OCI-LY3 (cell line): ENCODE data around the gene PRKCE.

Experiments used
- H2AFZ ChIP-seq: fragments of 200-600, 300-600 bp; shearing (Covaris generic); 2 replicates; pipeline ENCODE4 v1.6.0; 2014; ENCODE audit warnings: antibody characterized with exemption, low read depth, low read length
- H3K27ac ChIP-seq: fragments of 200-600, 300-600 bp; sonication (generic); 2 replicates; pipeline ENCODE4 v1.5.1; 2014; ENCODE audit warnings: mild to moderate bottlenecking, low read length, moderate library complexity, mixed read lengths
- H3K27me3 ChIP-seq: fragments of 200-600, 300-600 bp; sonication (generic); 2 replicates; pipeline ENCODE4 v1.6.1; 2014; ENCODE audit warnings: low read depth, low read length, mixed read lengths
- H3K36me3 ChIP-seq: fragments of 200-600, 300-600 bp; sonication (generic); replicated peaks from 2 replicates; pipeline ENCODE3; 2014; ENCODE audit warnings: low read depth, low read length, mixed read lengths
- H3K4me1 ChIP-seq: fragments of 300-600, 200-600 bp; sonication (generic); 2 replicates; pipeline ENCODE4 v1.6.1; 2014; ENCODE audit warnings: low read length, mixed read lengths
- H3K4me2 ChIP-seq: fragments of 200-600, 300-600 bp; sonication (generic); 2 replicates; pipeline ENCODE4 v1.6.1; 2014; ENCODE audit warnings: low read length, mixed read lengths
- H3K4me3 ChIP-seq: fragments of 300-600, 200-600 bp; sonication (generic); 2 replicates; pipeline ENCODE4 v1.5.1; 2014; ENCODE audit warnings: antibody characterized with exemption, mild to moderate bottlenecking, low read length, moderate library complexity
- H3K79me2 ChIP-seq: fragments of 300-600, 200-600 bp; shearing (Covaris generic); 2 replicates; pipeline ENCODE4 v1.6.1; 2014; ENCODE audit warnings: mild to moderate bottlenecking, low read length, mixed read lengths
- H3K9ac ChIP-seq: fragments of 300-600, 200-600 bp; shearing (Covaris generic); 2 replicates; pipeline ENCODE4 v1.6.0; 2014; ENCODE audit warnings: mild to moderate bottlenecking, low read length, moderate library complexity
- H3K9me3 ChIP-seq: fragments of 200-600, 300-600 bp; shearing (Covaris generic); 2 replicates; pipeline ENCODE4 v1.6.1; 2014; ENCODE audit warnings: low read length, mixed read lengths; ENCODE audit not compliant: insufficient read depth
- H4K20me1 ChIP-seq: fragments of 200-600, 300-600 bp; sonication (generic); 2 replicates; pipeline ENCODE4 v1.6.1; 2016; ENCODE audit warnings: low read length, mixed read lengths; ENCODE audit not compliant: insufficient read depth
- CTCF ChIP-seq: fragments of 200-600, 300-600 bp; sonication (generic); IDR thresholded peaks from 2 replicates; pipeline ENCODE4 v1.5.1; 2014; ENCODE audit warnings: antibody characterized with exemption, low read length, low read depth
- EZH2phosphoT487 ChIP-seq: fragments of 200-600 bp; shearing (Covaris generic); IDR thresholded peaks from 2 replicates; pipeline ENCODE4 v1.6.1; 2018; ENCODE audit warnings: antibody characterized with exemption, mixed run types, low read depth

PRKCE gene

DNA sequence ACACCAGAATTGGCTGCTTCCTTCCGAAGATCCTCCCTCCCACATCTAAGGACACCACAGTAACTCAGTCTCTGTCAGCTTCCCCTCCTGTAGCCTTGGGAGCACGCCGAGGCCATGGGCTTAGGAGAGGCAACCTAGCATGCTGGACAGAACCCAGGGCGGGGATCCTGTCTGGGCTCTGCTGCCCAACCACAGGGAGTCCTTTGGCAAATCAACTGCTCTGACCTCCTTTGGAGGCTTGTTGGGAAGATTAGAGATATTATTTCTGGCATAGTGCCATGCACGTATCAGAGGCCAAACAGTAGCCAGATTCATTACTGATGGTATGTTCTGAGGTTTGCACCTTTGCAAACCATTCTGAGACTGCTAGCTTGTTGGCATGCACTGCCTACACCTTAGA is 383.1 kb downstream of the PRKCE start:
- no peak for TF ChIP-seq EZH2phosphoT487
- TF ChIP-seq CTCF: no peak
- Histone ChIP-seq H3K27ac (no peak overlapping the region), H3K9me3 (no peaks in the 10 kb centered on the region), H3K4me1 (peaks cover 3% of the 10 kb centered on the region; the same call in 1 of the 2 replicates), H3K4me3 (no peak overlapping the region), H4K20me1 (no peaks in the 10 kb centered on the region), H3K79me2 (no peaks in the 10 kb centered on the region), H3K4me2 (no peak overlapping the region), H3K27me3 (peaks cover 25% of the 10 kb centered on the region), H3K36me3 (no peaks in the 10 kb centered on the region), H3K9ac (no peak overlapping the region), H2AFZ (no peak overlapping the region)

DNA sequence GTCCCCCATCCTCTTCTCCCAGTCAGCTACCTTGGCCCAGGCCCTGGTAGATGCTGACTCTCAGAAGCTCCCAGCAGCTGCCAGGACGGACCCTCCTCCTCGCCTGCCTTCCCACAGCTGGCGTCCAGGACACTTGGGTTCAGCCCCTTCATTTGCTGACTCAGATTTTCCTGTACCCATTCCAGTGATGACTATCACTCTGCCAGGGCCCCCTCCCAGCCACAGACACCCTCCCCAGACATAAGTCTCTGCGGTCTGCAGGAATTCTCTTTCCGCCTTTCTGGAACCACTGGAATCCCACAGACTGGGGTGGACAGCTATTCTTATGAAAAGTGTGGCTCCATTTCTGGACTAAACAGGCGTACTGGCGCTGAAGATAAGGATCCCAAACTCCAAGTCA is 385.5 kb downstream of the PRKCE start:
- TF ChIP-seq EZH2phosphoT487 (no peak), CTCF (no peak)
- H3K4me3 ChIP-seq: no peak overlapping the region
- no peaks in the 10 kb centered on the region for H4K20me1 ChIP-seq
- H3K79me2 ChIP-seq: no peaks in the 10 kb centered on the region
- no peak overlapping the region for H3K9ac ChIP-seq
- no peaks in the 10 kb centered on the region for H3K9me3 ChIP-seq
- no peak overlapping the region for H2AFZ ChIP-seq
- H3K27me3 ChIP-seq: peaks cover 9% of the 10 kb centered on the region; the same call in 1 of the 2 replicates
- H3K4me1 ChIP-seq: peaks cover 3% of the 10 kb centered on the region; the same call in 1 of the 2 replicates
- no peaks in the 10 kb centered on the region for H3K36me3 ChIP-seq
- no peak overlapping the region for H3K27ac ChIP-seq
- no peak overlapping the region for H3K4me2 ChIP-seq

DNA sequence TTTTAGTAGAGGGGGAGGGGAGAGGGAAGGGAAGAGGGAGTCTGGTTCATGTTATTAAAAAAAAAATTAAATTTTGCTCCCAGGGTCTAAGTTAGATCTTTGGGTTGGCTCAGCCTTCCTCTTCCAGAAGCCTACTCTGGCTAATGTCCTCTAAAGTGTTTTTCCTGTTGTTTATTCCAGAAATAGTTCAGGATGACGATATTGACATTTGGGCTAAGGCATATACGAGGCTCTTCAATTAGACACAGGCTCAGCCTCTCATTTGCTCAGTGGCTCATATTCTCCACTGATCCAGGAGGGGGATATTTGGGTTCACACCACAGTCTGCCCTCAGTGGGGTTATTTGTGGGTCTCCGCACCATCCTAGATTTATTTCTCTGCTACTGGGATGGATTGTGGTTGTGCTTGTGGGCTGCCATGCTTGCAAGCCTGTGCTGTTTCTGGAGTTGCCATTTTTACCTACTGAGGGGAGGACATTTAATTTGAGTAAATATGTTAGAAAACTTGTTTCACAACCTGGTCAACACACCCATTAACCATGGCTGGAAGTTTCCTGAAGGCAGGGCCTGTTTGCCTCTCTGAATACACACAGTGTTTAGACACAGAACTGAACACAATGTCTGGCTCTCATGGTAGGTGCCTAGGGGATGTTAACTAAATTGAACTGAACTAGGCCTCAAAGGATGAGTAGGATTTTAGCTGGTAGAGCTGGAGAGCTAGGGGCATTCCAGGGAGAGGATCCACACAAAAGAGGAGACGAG is 388.2 kb downstream of the PRKCE start:
- H3K4me2 ChIP-seq: no peak overlapping the region
- no peaks in the 10 kb centered on the region for H3K79me2 ChIP-seq
- no peaks in the 10 kb centered on the region for H3K36me3 ChIP-seq
- H3K4me1 ChIP-seq: no peaks in the 10 kb centered on the region
- H3K9ac ChIP-seq: no peak overlapping the region
- TF ChIP-seq CTCF (no peak), EZH2phosphoT487 (no peak)
- no peak overlapping the region for H3K4me3 ChIP-seq
- H3K9me3 ChIP-seq: no peaks in the 10 kb centered on the region
- H4K20me1 ChIP-seq: no peaks in the 10 kb centered on the region
- H3K27ac ChIP-seq: no peak overlapping the region
- no peak overlapping the region for H2AFZ ChIP-seq
- H3K27me3 ChIP-seq: no peaks in the 10 kb centered on the region; the same call in 1 of the 2 replicates

GRCh38 chr2:46040563-46041155 is 389.2 kb downstream of the PRKCE start:
- TF ChIP-seq CTCF (no peak), EZH2phosphoT487 (no peak)
- Histone ChIP-seq H3K9ac (no peak overlapping the region), H3K79me2 (no peaks in the 10 kb centered on the region), H3K4me1 (no peaks in the 10 kb centered on the region), H3K4me2 (no peak overlapping the region), H3K27me3 (no peaks in the 10 kb centered on the region; the same call in 1 of the 2 replicates), H3K4me3 (no peak overlapping the region), H3K36me3 (no peaks in the 10 kb centered on the region), H3K27ac (no peak overlapping the region), H2AFZ (no peak overlapping the region), H4K20me1 (no peaks in the 10 kb centered on the region), H3K9me3 (no peaks in the 10 kb centered on the region)
